Esophagus mucosa (tissue), 1 donor: ENCODE data around the gene ZNF567. TPM values are rescaled to one million over a fixed set of nuclear protein-coding genes. Genes with fewer than 3 reads are reported as not detected.

Experiments used
- total RNA-seq: library from RNA; stranded (reverse); gene quantifications from one replicate; pipeline ENCODE4 v1.2.4, GENCODE V29; 2023
- donor health status: DM: yes; HTN: yes; CAD: no.

The ZNF567 gene
- total RNA-seq, 1 donor from 2014 or later, result 2.3 TPM

Other genes with a start within 250 kb of the ZNF567 start
- 4.3 TPM for gene ZNF566, start 198.1 kb upstream of the ZNF567 start, total RNA-seq
- gene ZNF260, start 159.3 kb upstream of the ZNF567 start, total RNA-seq, result 7.9 TPM
- gene ZNF529, start 114.3 kb upstream of the ZNF567 start, total RNA-seq, result 3.8 TPM
- 0.72 TPM for gene ZNF382, start 82.3 kb upstream of the ZNF567 start, total RNA-seq
- 3.0 TPM for gene ZNF461, start 20.8 kb upstream of the ZNF567 start, total RNA-seq
- gene ZNF850, start 85.2 kb downstream of the ZNF567 start, total RNA-seq, result 1.5 TPM
- 4.9 TPM for gene ZNF790, start 150.8 kb downstream of the ZNF567 start, total RNA-seq
- gene ZNF345, start 163.3 kb downstream of the ZNF567 start, total RNA-seq, result 3.0 TPM
- gene ZNF829, start 228.7 kb downstream of the ZNF567 start, total RNA-seq, result 1.5 TPM
- 3.5 TPM for gene ZNF568, start 228.7 kb downstream of the ZNF567 start, total RNA-seq